Measurements from ENCODE around the gene ENTPD2.

Gene ENTPD2

GRCh38 chr9:137018761-137019559 lies 34.9 kb downstream of the ENTPD2 start:
- no peak overlapping the region for H3K4me3 ChIP-seq (ENCODE audit: insufficient read depth, low read length, poor library complexity, severe bottlenecking)
- no peaks in the 10 kb centered on the region for H3K9me2 ChIP-seq (replicated peaks; ENCODE audit: insufficient read depth, low read length)
- TF ChIP-seq EZH2phosphoT487 (conservative IDR thresholded peaks at IDR 0.05; ENCODE audit: low read length), result no peak
- no peak for TF ChIP-seq CTCF (IDR thresholded peaks at IDR 0.05; ENCODE audit: insufficient read depth, low read length, poor library complexity, severe bottlenecking)
- no peak overlapping the region for H2AFZ ChIP-seq (ENCODE audit: low read depth, low read length, severe bottlenecking)
- no peaks in the 10 kb centered on the region for H3F3A ChIP-seq (ENCODE audit: insufficient read depth)
- no peaks in the 10 kb centered on the region for H3K27me3 ChIP-seq (ENCODE audit: low read length)
- H3K27ac ChIP-seq (ENCODE audit: low read depth, low read length), result no peak overlapping the region
- no peaks in the 10 kb centered on the region for H3K36me3 ChIP-seq (ENCODE audit: low read length)
- H3K79me2 ChIP-seq (ENCODE audit: insufficient read depth, low read length), result no peaks in the 10 kb centered on the region
- no peaks in the 10 kb centered on the region for H3K9me3 ChIP-seq (ENCODE audit: insufficient read depth, low read length)
- no peak overlapping the region for H3K9ac ChIP-seq (ENCODE audit: low read length)
- H3K4me2 ChIP-seq (ENCODE audit: low read depth, low read length, poor library complexity, severe bottlenecking), result no peak overlapping the region
- H4K20me1 ChIP-seq (ENCODE audit: low read depth, low read length), result no peaks in the 10 kb centered on the region

GRCh38 chr9:137017791-137018497 lies 35.9 kb downstream of the ENTPD2 start:
- Histone ChIP-seq H3K27ac (ENCODE audit: low read depth, low read length) (no peak overlapping the region), H2AFZ (ENCODE audit: low read depth, low read length, severe bottlenecking) (no peak overlapping the region), H4K20me1 (ENCODE audit: low read depth, low read length) (no peaks in the 10 kb centered on the region), H3K9ac (ENCODE audit: low read length) (no peak overlapping the region), H3K27me3 (ENCODE audit: low read length) (no peaks in the 10 kb centered on the region), H3K9me2 (replicated peaks; ENCODE audit: insufficient read depth, low read length) (no peaks in the 10 kb centered on the region), H3K9me3 (ENCODE audit: insufficient read depth, low read length) (no peaks in the 10 kb centered on the region), H3K4me3 (ENCODE audit: insufficient read depth, low read length, poor library complexity, severe bottlenecking) (no peak overlapping the region), H3K79me2 (ENCODE audit: insufficient read depth, low read length) (no peaks in the 10 kb centered on the region), H3K4me2 (ENCODE audit: low read depth, low read length, poor library complexity, severe bottlenecking) (no peak overlapping the region), H3K36me3 (ENCODE audit: low read length) (no peaks in the 10 kb centered on the region), H3F3A (ENCODE audit: insufficient read depth) (no peaks in the 10 kb centered on the region)
- TF ChIP-seq EZH2phosphoT487 (conservative IDR thresholded peaks at IDR 0.05; ENCODE audit: low read length) (no peak), CTCF (IDR thresholded peaks at IDR 0.05; ENCODE audit: insufficient read depth, low read length, poor library complexity, severe bottlenecking) (no peak)

GRCh38 chr9:137017071-137017470 lies 36.8 kb downstream of the ENTPD2 start:
- H3K36me3 ChIP-seq (ENCODE audit: low read length), result no peaks in the 10 kb centered on the region
- H2AFZ ChIP-seq (ENCODE audit: low read depth, low read length, severe bottlenecking), result no peak overlapping the region
- no peaks in the 10 kb centered on the region for H4K20me1 ChIP-seq (ENCODE audit: low read depth, low read length)
- no peak overlapping the region for H3K4me2 ChIP-seq (ENCODE audit: low read depth, low read length, poor library complexity, severe bottlenecking)
- no peak overlapping the region for H3K9ac ChIP-seq (ENCODE audit: low read length)
- no peak overlapping the region for H3K27ac ChIP-seq (ENCODE audit: low read depth, low read length)
- H3F3A ChIP-seq (ENCODE audit: insufficient read depth), result no peaks in the 10 kb centered on the region
- H3K79me2 ChIP-seq (ENCODE audit: insufficient read depth, low read length), result no peaks in the 10 kb centered on the region
- H3K9me2 ChIP-seq (replicated peaks; ENCODE audit: insufficient read depth, low read length), result no peaks in the 10 kb centered on the region
- no peak overlapping the region for H3K4me3 ChIP-seq (ENCODE audit: insufficient read depth, low read length, poor library complexity, severe bottlenecking)
- H3K9me3 ChIP-seq (ENCODE audit: insufficient read depth, low read length), result no peaks in the 10 kb centered on the region
- H3K27me3 ChIP-seq (ENCODE audit: low read length), result no peaks in the 10 kb centered on the region
- TF ChIP-seq EZH2phosphoT487 (conservative IDR thresholded peaks at IDR 0.05; ENCODE audit: low read length) (no peak), CTCF (IDR thresholded peaks at IDR 0.05; ENCODE audit: insufficient read depth, low read length, poor library complexity, severe bottlenecking) (no peak)
